ENCODE results near the gene AIRE.

The AIRE gene

GRCh38 chr21:44306936-44307704, 21.4 kb downstream of the AIRE start:
- DNase-seq, result no peak

GRCh38 chr21:44310628-44311507, 25.2 kb downstream of the AIRE start:
- no peak for DNase-seq

GRCh38 chr21:44312089-44312488, 26.4 kb downstream of the AIRE start:
- DNase-seq, result no peak

- DNase-seq, result no peak
Observed at GRCh38 chr21:44312716-44313115, 27.0 kb downstream of the AIRE start.

DNA sequence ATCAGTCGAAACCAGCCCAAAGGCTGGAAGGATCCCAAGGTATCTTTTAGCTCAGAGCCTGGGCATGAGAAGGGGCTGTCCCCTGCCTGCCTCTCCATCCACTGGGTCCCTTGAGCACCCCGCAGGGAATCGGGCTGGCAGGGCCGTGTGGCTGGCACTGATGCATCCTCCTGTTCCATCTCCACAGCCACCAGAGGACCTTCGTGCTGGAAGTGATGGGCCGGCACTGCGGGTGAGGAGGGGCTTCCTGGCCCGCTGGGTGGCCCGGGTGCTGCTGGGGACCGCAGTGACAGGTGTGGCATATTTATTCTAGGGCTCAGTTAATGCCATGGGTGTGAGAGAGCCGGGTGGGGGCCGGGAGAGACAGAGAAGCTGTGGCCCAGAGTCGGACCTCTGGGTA, 27.8 kb downstream of the AIRE start:
- no peak for DNase-seq

- no peak for DNase-seq
Observed at GRCh38 chr21:44314128-44314527, 28.5 kb downstream of the AIRE start.

DNA sequence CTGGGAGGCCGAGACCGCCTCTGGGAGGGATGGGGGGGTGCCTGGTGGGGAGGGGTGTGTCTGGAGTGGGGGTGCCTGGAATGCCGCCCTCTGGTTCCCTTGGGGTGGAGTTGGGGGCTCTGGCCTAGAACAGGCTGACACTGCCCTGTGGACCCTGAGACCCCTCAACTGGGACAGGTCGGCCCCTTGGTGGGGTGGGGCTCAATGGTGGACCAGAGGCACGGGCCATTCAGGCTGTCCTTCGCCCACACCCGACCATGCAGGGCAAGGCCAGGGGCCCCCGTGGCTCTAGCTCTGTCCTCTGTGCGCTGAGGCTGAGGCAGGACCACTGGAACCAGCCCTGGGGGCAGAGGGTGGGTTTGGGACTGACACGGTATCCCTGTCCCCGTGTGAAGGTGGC, 28.9 kb downstream of the AIRE start:
- no peak for DNase-seq

- no peak for DNase-seq
Observed at GRCh38 chr21:44315691-44316203, 30.1 kb downstream of the AIRE start.

DNA sequence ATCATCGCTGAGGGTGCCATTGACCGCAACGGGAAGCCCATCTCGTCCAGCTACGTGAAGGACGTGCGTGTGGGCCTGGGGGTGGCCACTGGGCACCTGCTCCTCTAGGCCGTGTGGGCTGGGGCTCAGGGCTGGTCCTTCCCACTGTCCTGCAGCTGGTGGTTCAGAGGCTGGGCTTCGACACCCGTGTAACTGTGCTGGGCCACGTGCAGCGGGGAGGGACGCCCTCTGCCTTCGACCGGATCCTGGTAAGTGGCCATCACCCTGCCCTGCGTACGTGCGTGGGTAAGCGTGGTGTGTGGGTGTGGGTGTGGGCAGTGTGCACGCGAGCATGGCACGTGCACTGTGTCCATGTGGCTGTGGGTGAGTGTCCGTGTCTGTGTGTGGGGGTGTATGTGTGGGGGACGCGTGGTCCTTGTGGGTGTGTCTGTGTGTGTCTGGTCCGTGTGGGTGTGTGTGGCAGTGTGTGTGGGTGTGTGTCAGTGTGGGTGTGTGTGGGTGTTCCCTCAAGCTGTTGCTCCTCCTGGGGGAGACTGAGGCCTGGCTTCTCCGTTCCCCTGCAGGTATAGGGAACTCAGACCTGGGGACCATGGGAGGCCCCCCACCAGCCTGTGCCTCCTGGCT, 30.7 kb downstream of the AIRE start:
- no peak for DNase-seq

DNA sequence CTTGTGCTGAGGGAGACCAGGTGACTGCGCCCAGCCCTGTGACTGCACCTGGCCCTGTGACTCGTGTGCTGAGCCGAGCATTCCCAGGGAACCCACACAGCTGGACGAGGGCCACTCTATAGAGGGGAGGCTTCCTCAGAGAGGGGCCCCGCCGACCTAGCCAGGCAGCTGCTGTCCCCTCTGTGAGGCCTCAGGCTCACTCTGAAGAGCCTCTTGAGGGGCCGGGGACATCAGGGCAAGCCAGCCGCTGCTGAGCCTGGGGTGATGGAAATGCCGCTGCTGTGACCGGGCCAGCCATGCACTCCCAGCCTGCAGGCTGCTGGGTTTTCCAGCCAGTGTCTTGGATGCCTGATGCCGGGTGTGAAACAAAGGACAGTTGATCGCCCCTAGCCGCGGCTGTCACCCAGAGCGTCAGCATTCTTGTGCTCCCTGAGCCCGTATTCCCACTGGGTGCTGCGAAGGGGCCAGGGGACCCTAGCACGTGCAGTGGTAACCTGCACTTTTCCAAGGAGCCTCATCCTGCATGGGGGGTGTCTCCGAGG, 31.6 kb downstream of the AIRE start:
- DNase-seq, result no peak

DNA sequence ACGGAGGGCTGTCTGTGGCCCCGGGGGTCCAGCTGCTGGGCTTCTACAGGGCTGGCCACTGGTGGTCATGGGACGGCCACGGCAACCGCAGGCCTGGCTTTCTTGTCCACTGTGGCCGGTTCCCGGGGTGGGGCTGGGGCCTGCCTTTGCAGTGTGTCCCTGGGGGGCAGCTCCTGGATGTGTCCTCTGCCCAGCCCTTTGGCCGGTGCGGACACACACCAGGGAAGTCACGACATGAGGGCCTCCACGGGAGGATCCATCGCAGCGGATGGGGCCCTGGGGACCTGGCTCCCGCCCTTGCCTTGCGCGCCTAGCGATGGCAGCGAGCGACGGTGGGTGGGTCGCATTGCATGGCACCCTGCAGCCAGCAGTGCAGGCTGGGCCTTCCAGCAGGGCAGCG, 32.2 kb downstream of the AIRE start:
- no peak for DNase-seq

DNA sequence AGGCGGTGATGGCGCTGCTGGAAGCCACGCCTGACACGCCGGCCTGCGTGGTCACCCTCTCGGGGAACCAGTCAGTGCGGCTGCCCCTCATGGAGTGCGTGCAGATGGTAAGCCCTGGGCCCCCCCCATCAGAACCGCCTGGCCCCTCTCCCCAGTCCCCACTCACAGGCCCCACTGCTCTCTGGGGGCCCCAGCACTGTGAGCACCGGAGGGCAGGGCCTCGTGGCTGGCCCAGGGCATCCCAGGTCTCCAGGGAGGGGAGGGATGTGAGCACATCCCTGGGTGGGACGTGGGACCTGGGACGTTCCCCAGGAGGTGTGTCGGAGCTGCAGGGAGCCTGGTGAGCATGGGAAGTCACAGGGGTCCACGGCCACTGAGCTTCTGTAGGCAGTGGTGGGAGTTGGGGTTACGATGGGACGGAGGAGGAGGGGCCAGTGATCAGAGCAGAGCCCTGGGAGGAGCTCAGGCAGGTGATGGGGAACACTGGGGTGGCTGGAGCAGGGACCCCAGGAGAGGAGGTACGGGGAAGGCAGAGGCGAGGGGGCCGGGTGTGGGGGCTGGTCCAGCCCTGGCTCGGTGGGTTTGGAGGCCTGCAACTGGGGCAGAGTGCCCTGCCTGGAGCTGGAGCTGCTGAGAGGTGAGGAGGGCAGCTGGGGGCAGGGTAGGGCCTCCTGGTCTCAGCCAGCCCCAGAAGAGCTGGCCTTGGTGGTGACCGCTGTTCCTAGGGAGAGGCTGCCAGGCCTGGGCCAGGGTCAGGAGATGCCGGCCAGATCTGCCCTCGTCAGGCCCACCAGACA, 33.0 kb downstream of the AIRE start:
- DNase-seq, result no peak

GRCh38 chr21:44319407-44320065, 33.9 kb downstream of the AIRE start:
- DNase-seq, result no peak

GRCh38 chr21:44320847-44321246, 35.2 kb downstream of the AIRE start:
- DNase-seq, result no peak

- no peak for DNase-seq
Observed at GRCh38 chr21:44321846-44322450, 36.3 kb downstream of the AIRE start.

DNA sequence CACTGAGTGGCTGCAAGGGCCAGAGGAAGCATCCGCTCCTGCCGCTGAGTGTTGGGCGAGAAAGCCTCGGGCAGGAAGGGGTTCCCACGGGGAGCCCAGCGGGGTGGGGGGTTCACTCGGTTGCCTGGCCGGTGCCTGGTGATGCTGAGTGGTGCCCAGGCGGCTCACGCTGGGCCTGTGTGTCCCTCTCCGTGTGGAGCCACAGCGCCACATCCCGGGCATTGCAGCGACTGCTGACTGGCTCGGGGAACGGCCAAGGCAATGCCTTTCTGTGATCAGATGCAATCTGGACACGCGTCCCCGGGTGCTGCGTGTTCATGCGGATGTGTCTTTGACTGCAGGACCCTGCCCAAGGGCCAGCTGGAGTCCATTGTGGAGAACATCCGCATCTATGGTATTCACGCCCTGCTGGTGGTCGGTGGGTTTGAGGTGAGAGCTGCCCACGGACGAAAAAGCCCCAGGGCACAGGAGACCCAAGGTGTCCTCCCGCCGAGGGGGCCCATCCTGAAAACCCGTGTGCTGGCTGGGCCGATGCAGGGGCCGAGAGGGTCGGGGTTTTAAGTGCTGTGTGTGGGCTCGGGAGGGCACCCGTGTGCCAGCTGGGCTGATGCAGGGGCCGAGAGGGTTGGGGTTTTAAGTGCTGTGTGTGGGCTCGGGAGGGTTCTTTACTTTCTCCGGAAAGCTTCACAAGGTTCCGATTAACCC, 37.1 kb downstream of the AIRE start:
- no peak for DNase-seq

DNA sequence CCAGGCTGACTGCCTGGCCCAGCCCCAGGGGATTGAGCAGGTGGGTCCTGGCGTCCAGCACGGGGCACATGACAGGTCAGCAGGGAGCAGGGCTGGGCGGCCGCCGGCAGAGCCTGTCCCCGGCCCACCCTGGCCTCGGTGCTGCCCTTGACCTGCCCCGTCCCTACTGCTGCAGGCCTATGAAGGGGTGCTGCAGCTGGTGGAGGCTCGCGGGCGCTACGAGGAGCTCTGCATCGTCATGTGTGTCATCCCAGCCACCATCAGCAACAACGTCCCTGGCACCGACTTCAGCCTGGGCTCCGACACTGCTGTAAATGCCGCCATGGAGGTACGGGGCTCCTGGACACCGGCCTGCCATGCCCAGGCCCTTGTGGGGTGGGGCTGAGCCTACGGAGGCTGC, 37.9 kb downstream of the AIRE start:
- no peak for DNase-seq

DNA sequence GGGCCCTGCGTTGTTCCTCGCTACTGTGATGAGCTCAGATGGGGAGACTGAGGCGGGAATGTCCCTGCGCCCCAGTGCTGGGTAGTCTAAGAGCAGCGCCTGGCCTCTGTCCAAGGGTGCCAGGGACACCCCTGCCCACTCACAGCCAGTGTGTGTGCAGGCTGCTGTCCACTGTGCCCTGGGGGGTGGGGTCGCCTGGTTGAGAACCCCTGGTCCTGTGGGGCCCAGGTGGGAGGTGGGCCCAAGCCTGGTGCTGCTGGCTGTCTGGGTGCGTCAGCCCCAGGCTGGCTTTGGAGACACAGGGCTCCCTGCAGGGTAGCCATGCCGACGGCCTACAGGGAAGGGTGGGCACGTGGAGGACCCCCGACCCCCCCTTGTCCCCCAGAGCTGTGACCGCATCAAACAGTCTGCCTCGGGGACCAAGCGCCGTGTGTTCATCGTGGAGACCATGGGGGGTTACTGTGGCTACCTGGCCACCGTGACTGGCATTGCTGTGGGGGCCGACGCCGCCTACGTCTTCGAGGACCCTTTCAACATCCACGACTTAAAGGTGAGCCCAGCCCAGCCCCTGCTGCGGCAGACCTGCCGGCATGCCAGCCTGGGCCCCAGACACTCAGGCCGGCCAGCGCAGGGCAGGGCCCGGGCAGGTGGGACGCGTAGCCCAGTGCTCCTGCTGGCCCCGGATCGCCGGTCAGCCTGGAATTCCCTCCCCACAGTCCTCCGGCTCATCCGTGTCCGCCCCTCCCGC, 38.6 kb downstream of the AIRE start:
- no peak for DNase-seq

- no peak for DNase-seq
Observed at GRCh38 chr21:44324854-44325107, 39.1 kb downstream of the AIRE start.

Measured in AML-193 (cell line).